ENCODE measurements around the gene PGAM1. TPM values are rescaled to one million over a fixed set of nuclear protein-coding genes. Genes with fewer than 3 reads are reported as not detected.
"Not testable (repeated sequence)": the region's sequence is repeated elsewhere in the genome, so short reads cannot be mapped to it uniquely, and the experiment has no call there.

Gene PGAM1
- total RNA-seq, 4 donors from 2014 or later = 310 to 700 (median 514) TPM

DNA sequence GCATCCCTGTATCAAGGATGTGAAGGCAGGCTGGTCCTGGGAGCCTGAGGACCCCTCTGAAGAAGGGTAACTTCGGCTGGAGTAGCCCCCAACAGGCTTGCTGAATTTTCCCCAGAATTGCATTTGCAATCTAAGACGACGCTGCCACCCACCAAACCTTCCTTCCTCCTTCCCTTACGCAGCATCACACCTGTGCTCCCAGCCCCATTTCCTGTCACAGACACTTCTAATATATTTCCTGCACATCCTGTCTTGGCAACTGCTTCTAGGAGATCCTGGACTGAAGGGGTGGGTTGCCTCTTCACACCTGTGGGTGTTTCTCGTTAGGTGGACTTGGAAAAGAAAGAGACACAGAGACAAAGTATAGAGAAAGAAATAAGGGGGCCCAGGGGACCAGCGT, 9.4 kb upstream of the PGAM1 start:
- intact Hi-C loops (cut with DNase I) = no loop called here

GRCh38 chr10:97423757-97424098, 2.3 kb upstream of the PGAM1 start:
- H3K4me3 ChIP-seq; intact Hi-C loops (cut with DNase I); DNase-seq; H3K27me3 ChIP-seq; H3K36me3 ChIP-seq; H3K9me3 ChIP-seq: not testable (repeated sequence)
- WGBS, 2 donors = 64 to 84% methylated on average over 5 to 8 of the region's 8 CpGs
- H3K4me1 ChIP-seq = peaks cover 21 to 60% (median 23%) of the 10 kb centered on the region in 3 donors
- H3K27ac ChIP-seq = peak overlapping the region; percentile 64 to 96 (median 72)

More for the DNA sequence above, 9.4 kb upstream of the PGAM1 start:
- DNase-seq = no peak
- Histone ChIP-seq H3K27ac (no peak overlapping the region), H3K36me3 (no peaks in the 10 kb centered on the region), H3K27me3 (no peaks in the 10 kb centered on the region), H3K4me3 (no peak overlapping the region), H3K9me3 (no peaks in the 10 kb centered on the region), H3K4me1 (peaks cover 0 to 57% (median 28%) of the 10 kb centered on the region in 3 donors)
- no peak for TF ChIP-seq POLR2A (IDR thresholded peaks at IDR 0.05)
- TF ChIP-seq, protein P1, sequence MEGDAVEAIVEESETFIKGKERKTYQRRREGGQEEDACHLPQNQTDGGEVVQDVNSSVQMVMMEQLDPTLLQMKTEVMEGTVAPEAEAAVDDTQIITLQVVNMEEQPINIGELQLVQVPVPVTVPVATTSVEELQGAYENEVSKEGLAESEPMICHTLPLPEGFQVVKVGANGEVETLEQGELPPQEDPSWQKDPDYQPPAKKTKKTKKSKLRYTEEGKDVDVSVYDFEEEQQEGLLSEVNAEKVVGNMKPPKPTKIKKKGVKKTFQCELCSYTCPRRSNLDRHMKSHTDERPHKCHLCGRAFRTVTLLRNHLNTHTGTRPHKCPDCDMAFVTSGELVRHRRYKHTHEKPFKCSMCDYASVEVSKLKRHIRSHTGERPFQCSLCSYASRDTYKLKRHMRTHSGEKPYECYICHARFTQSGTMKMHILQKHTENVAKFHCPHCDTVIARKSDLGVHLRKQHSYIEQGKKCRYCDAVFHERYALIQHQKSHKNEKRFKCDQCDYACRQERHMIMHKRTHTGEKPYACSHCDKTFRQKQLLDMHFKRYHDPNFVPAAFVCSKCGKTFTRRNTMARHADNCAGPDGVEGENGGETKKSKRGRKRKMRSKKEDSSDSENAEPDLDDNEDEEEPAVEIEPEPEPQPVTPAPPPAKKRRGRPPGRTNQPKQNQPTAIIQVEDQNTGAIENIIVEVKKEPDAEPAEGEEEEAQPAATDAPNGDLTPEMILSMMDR (IDR thresholded peaks at IDR 0.05) = no peak
- WGBS, 2 donors = 65 to 72% methylated on average over 5 to 6 of the region's 6 CpGs

DNA sequence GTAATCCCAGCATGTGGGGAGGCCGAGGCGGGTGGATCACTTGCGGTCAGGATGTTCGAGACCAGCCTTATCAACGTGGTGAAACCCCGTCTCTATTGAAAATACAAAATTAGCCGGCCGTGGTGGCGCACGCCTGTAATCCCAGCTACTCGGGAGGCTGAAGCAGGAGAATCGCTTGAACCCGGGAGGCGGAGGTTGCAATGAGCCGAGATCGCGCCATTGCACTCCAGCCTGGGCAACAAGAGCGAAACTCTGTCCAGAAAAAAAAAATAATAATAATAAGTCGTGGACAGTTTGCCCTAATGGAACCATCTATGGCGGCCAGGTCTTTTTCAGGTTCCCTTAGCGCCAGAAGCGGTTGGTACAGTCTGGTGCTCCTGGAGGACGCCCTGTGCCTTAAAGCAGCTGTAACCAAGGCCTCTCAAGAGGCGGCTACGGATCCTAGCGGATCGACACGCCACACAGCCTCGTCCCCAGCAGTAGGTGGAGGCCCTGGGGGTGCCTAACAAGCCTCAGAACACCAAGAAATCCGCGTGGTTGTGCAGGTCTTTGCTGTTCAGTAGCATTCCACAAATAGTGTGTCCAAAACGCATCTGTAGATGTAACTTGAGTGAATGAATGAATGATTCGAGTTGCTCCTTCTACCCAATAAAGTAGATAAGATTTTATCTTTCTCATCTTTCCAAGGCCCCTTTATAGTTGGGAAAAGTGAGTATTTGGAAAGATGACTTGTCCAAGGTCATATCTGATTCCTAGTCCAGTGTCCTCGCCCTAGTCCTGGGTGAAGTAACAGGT, 982 bp downstream of the PGAM1 start:
- TF ChIP-seq POLR2A (IDR thresholded peaks at IDR 0.05) = no peak
- TF ChIP-seq, protein P1 (IDR thresholded peaks at IDR 0.05) = no peak
- Histone ChIP-seq H3K27me3 (no peaks in the 10 kb centered on the region), H3K27ac (peak overlapping the region; percentile 91 to 98 (median 95)), H3K4me3 (peak overlapping the region; percentile 61 to 95 (median 90)), H3K9me3 (no peaks in the 10 kb centered on the region), H3K4me1 (peaks cover 23 to 65% (median 27%) of the 10 kb centered on the region in 3 donors), H3K36me3 (peaks cover 0 to 30% (median 14%) of the 10 kb centered on the region in 3 donors)
- DNase-seq = no peak
- intact Hi-C loops (cut with DNase I) = no loop called here
- WGBS, 2 donors = 7 to 16% methylated on average over 20 to 32 of the region's 34 CpGs

DNA sequence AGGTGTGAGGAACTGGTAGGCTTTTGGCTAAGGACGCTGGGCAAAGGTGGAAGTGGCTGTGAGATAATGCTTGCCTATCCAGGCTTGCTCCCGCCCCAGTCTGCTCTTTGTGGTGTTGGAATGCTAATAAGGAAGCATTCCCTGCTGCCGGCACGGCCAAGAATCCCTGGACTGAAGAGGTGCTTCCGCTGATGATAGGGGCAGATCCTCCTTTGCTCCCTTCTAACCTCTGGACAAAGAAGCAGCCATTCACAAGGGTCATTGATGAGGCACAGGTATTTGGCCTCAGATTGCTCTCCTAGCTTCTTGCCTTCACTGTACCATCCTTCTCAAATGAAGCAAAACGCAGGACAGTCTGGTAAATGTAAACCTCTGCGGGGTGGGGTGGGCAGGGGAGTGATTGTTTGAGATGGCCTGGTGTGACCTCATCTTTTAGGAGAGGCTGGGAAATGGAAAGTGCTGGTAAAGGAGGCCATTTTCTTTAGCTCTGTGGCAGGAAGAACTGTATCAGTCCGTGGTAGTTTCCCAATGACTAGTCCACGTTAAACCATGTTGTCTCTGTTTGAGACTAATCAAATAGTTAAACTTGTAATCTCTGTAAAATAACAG, 1.7 kb downstream of the PGAM1 start:
- TF ChIP-seq, protein P1 (IDR thresholded peaks at IDR 0.05) = no peak
- TF ChIP-seq POLR2A (IDR thresholded peaks at IDR 0.05) = no peak
- Histone ChIP-seq H3K4me3 (peak overlapping the region; percentile 61 to 95 (median 90)), H3K27ac (peak overlapping the region; percentile 91 to 98 (median 95)), H3K4me1 (peaks cover 23 to 61% (median 27%) of the 10 kb centered on the region in 3 donors), H3K27me3 (no peaks in the 10 kb centered on the region), H3K9me3 (no peaks in the 10 kb centered on the region), H3K36me3 (peaks cover 0 to 36% (median 16%) of the 10 kb centered on the region in 3 donors)
- WGBS, 2 donors = 7 to 9% methylated on average over 7 of the region's 9 CpGs
- intact Hi-C loops (cut with DNase I) = no loop called here
- DNase-seq = no peak

DNA sequence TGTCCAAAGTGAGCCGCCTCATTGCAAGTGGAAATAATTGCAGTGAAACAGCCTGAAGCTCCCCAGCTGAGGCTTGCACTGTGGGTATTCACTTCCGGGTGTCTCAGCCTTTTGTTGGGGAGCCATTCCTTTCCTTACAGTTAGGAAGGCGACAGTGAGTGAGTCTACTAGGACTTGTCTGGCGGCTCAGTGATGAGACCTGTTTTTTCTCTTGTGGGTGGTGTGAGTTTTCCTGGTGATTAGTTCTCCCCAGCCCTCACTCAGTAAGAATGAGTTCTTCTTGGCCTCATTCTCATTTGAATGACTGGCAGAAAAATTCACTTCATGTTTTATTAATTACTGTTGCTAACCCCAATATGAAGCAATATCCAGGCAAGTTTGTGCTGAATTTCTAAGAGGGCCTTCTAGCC, 2.6 kb downstream of the PGAM1 start:
- H3K27me3 ChIP-seq = no peaks in the 10 kb centered on the region
- intact Hi-C loops (cut with DNase I) = no loop called here
- DNase-seq = no peak
- H3K4me1 ChIP-seq = peaks cover 23 to 52% (median 23%) of the 10 kb centered on the region in 3 donors
- H3K27ac ChIP-seq = peak overlapping the region; percentile 65 to 98 (median 94)
- no peaks in the 10 kb centered on the region for H3K9me3 ChIP-seq
- 19 to 27% methylated on average over 4 of the region's 4 CpGs for WGBS, 2 donors
- peaks cover 4 to 41% (median 16%) of the 10 kb centered on the region in 3 donors for H3K36me3 ChIP-seq
- no peak for TF ChIP-seq POLR2A (IDR thresholded peaks at IDR 0.05)
- TF ChIP-seq, protein P1 (IDR thresholded peaks at IDR 0.05) = no peak
- peak overlapping the region; percentile 61 to 95 (median 90) for H3K4me3 ChIP-seq
